Gastroesophageal sphincter (tissue), 3 donors: ENCODE results near the gene GRID2.

Source experiments
- CTCF ChIP-seq, 4 experiments: fragments of 200-600 bp in 2 of 4; fragments of 450-650 bp in 2 of 4; sonication (generic) in 1 of 4; IDR thresholded peaks; one replicate each; pipeline ENCODE4 v1.5.1; 2017 to 2019; ENCODE audit warnings: antibody characterized with exemption in 4 of 4, mild to moderate bottlenecking in 2 of 4, moderate library complexity in 2 of 4
- POLR2A ChIP-seq, 2 donors: fragments of 450-650 bp; IDR thresholded peaks; one replicate each; pipeline ENCODE4 v1.6.1; 2017; ENCODE audit warnings: antibody characterized with exemption in 2 of 2, mild to moderate bottlenecking in 2 of 2, moderate library complexity in 1 of 2

- TF ChIP-seq CTCF (IDR thresholded peaks at IDR 0.05) = no peak
- TF ChIP-seq POLR2A (IDR thresholded peaks at IDR 0.05) = no peak
Measured at GRCh38 chr4:92580816-92581215, 277.1 kb downstream of the GRID2 start.
